H9 (cell line): ENCODE measurements around the gene SEMA3D. TPM values are rescaled to one million over a fixed set of nuclear protein-coding genes. Genes with fewer than 3 reads are reported as not detected.
"Not testable (repeated sequence)": the region's sequence is repeated elsewhere in the genome, so short reads cannot be mapped to it uniquely, and the experiment has no call there.

ENCODE experiments used
- DNase-seq: peaks from one replicate; pipeline ENCODE4 v3.0.0-alpha.2; 2017
- H2AFZ ChIP-seq: one replicate; pipeline ENCODE4 v1.6.1; 2013; ENCODE audit warnings: mild to moderate bottlenecking, low read length, control low read depth, moderate library complexity
- H2AK5ac ChIP-seq: 2 replicates; pipeline ENCODE4 v1.6.1; 2013; ENCODE audit warnings: low read length, control low read depth, mixed read lengths; ENCODE audit not compliant: insufficient read length
- H2BK120ac ChIP-seq: one replicate; pipeline ENCODE4 v1.6.1; 2013; ENCODE audit warnings: low read depth, mild to moderate bottlenecking, low read length, control low read depth, inconsistent platforms; ENCODE audit not compliant: poor library complexity, severe bottlenecking
- H2BK12ac ChIP-seq: 2 replicates; pipeline ENCODE4 v1.6.1; 2013; ENCODE audit warnings: low read length, control low read depth, mixed read lengths, low read depth; ENCODE audit not compliant: insufficient read length
- H2BK15ac ChIP-seq: 2 replicates; pipeline ENCODE4 v1.6.1; 2013; ENCODE audit warnings: low read depth, low read length, control low read depth
- H2BK20ac ChIP-seq: one replicate; pipeline ENCODE4 v1.6.1; 2013; ENCODE audit warnings: low read depth, mild to moderate bottlenecking, low read length, control low read depth, inconsistent platforms; ENCODE audit not compliant: poor library complexity, severe bottlenecking
- H2BK5ac ChIP-seq: 2 replicates; pipeline ENCODE4 v1.6.1; 2013; ENCODE audit warnings: low read length, control low read depth, mixed read lengths; ENCODE audit not compliant: insufficient read length
- H3K14ac ChIP-seq: 2 replicates; pipeline ENCODE4 v1.6.1; 2013; ENCODE audit warnings: low read length, control low read depth; ENCODE audit not compliant: insufficient read depth
- H3K18ac ChIP-seq: 2 replicates; pipeline ENCODE4 v1.6.1; 2013; ENCODE audit warnings: low read depth, mild to moderate bottlenecking, mixed read lengths, low read length, control low read depth; ENCODE audit not compliant: insufficient read length
- H3K23ac ChIP-seq: 2 replicates; pipeline ENCODE4 v1.6.1; 2013; ENCODE audit warnings: low read length, control low read depth, mixed read lengths, low read depth; ENCODE audit not compliant: insufficient read length
- H3K23me2 ChIP-seq: 2 replicates; pipeline ENCODE4 v1.6.1; 2013; ENCODE audit warnings: low read depth, mild to moderate bottlenecking, mixed read lengths, low read length, control low read depth; ENCODE audit not compliant: insufficient read length, poor library complexity, severe bottlenecking
- H3K27ac ChIP-seq: 2 replicates; pipeline ENCODE4 v1.5.1; 2013; ENCODE audit warnings: low read length, control low read depth, mixed read lengths, low read depth; ENCODE audit not compliant: insufficient read length
- H3K27me3 ChIP-seq: 2 replicates; pipeline ENCODE4 v1.6.1; 2013; ENCODE audit warnings: low read length, control low read depth, inconsistent platforms; ENCODE audit not compliant: insufficient read depth
- H3K4ac ChIP-seq: 2 replicates; pipeline ENCODE4 v1.6.1; 2013; ENCODE audit warnings: low read depth, mild to moderate bottlenecking, control low read depth, inconsistent platforms, low read length, moderate library complexity
- H3K4me1 ChIP-seq: 2 replicates; pipeline ENCODE4 v1.6.1; 2013; ENCODE audit warnings: low read length, control low read depth, inconsistent platforms; ENCODE audit not compliant: insufficient read depth
- H3K4me2 ChIP-seq: 2 replicates; pipeline ENCODE4 v1.6.1; 2013; ENCODE audit warnings: low read length, control low read depth, mixed read lengths; ENCODE audit not compliant: insufficient read length, insufficient read depth
- H3K56ac ChIP-seq: 2 replicates; pipeline ENCODE4 v1.6.1; 2013; ENCODE audit warnings: low read depth, mild to moderate bottlenecking, mixed read lengths, low read length, control low read depth; ENCODE audit not compliant: insufficient read length
- H3K79me1 ChIP-seq: 2 replicates; pipeline ENCODE4 v1.6.1; 2013; ENCODE audit warnings: low read depth, mild to moderate bottlenecking, moderate library complexity, low read length, control low read depth, inconsistent platforms; ENCODE audit not compliant: insufficient read depth, poor library complexity, severe bottlenecking
- H3K79me2 ChIP-seq: 2 replicates; pipeline ENCODE4 v1.6.1; 2013; ENCODE audit warnings: low read length, control low read depth, inconsistent platforms; ENCODE audit not compliant: insufficient read depth
- H3K9ac ChIP-seq: 2 replicates; pipeline ENCODE4 v1.6.1; 2013; ENCODE audit warnings: low read length, control low read depth, mixed read lengths; ENCODE audit not compliant: insufficient read length; ENCODE audit errors: extremely low read depth
- H3K9me3 ChIP-seq: one replicate; pipeline ENCODE4 v1.6.1; 2013; ENCODE audit warnings: low read depth, low read length, inconsistent platforms; ENCODE audit not compliant: control insufficient read depth
- H3T11ph ChIP-seq: one replicate; pipeline ENCODE4 v1.6.1; 2013; ENCODE audit warnings: mild to moderate bottlenecking, low read length, control low read depth, inconsistent platforms
- H4K20me1 ChIP-seq: one replicate; pipeline ENCODE4 v1.6.1; 2013; ENCODE audit not compliant: control insufficient read depth, insufficient read length, insufficient read depth
- H4K5ac ChIP-seq: 2 replicates; pipeline ENCODE4 v1.6.1; 2013; ENCODE audit warnings: low read depth, mild to moderate bottlenecking, mixed read lengths, low read length, control low read depth; ENCODE audit not compliant: insufficient read length
- H4K8ac ChIP-seq: replicated peaks from 2 replicates; pipeline ENCODE4 v1.6.1; 2013; ENCODE audit warnings: low read length, control low read depth, mixed read lengths, low read depth; ENCODE audit not compliant: insufficient read length
- H4K91ac ChIP-seq: 2 replicates; pipeline ENCODE4 v1.6.1; 2013; ENCODE audit warnings: low read depth, mild to moderate bottlenecking, moderate library complexity, mixed read lengths, low read length, control low read depth; ENCODE audit not compliant: insufficient read length
- H3K27ac Mint-ChIP-seq, 3 experiments: 2 replicates in 2 of 3; 3 replicates in 1 of 3; pipeline ENCODE4 v1.8.0; 2020 to 2021; ENCODE audit warnings: mixed read lengths in 3 of 3, mild to moderate bottlenecking in 1 of 3, moderate library complexity in 1 of 3
- H3K27me3 Mint-ChIP-seq: 2 replicates; pipeline ENCODE4 v1.8.0; 2021; ENCODE audit warnings: low read depth, mild to moderate bottlenecking, moderate library complexity, mixed read lengths
- H3K36me3 Mint-ChIP-seq, 3 experiments: 2 replicates in 2 of 3; 3 replicates in 1 of 3; pipeline ENCODE4 v1.8.0; 2020 to 2021; ENCODE audit warnings: low read depth in 3 of 3, mixed read lengths in 3 of 3; ENCODE audit not compliant: insufficient read depth in 1 of 3
- H3K4me1 Mint-ChIP-seq, 2 experiments: 2 replicates each; pipeline ENCODE4 v1.8.0; 2020; ENCODE audit warnings: mixed read lengths in 2 of 2
- H3K4me3 Mint-ChIP-seq, 2 experiments: 2 replicates in 1 of 2; 3 replicates in 1 of 2; pipeline ENCODE4 v1.8.0; 2020 to 2021; ENCODE audit warnings: mild to moderate bottlenecking in 2 of 2, mixed read lengths in 2 of 2, moderate library complexity in 1 of 2
- H3K9me3 Mint-ChIP-seq, 2 experiments: 2 replicates in 1 of 2; 3 replicates in 1 of 2; pipeline ENCODE4 v1.8.0; 2020; ENCODE audit warnings: mild to moderate bottlenecking in 2 of 2, mixed read lengths in 2 of 2, moderate library complexity in 1 of 2
- WGBS: extraction: QIAGEN DNeasy Blood & Tissue Kit; methylation state at CpG from one replicate; pipeline ENCODE4 v1.1.7; 2013; ENCODE audit warnings: missing lambda C conversion rate, low lambda C conversion rate, mixed read lengths; ENCODE audit not compliant: insufficient read length; ENCODE audit errors: extremely low coverage; 5-methylcytosine and 5-hydroxymethylcytosine counted together
- total RNA-seq: library from RNA; stranded (reverse); gene quantifications from 2 replicates; pipeline ENCODE4 v1.2.1, GENCODE V29; 2021
- TF ChIP-seq, protein P1 (sequence below): fragments of 200-600 bp; sonication (generic); conservative IDR thresholded peaks from 3 replicates; pipeline ENCODE4 v1.8.0; 2021; ENCODE audit warnings: antibody characterized with exemption, mild to moderate bottlenecking

SEMA3D gene
- total RNA-seq, 1 experiment from 2014 or later, result 5.4 TPM

DNA sequence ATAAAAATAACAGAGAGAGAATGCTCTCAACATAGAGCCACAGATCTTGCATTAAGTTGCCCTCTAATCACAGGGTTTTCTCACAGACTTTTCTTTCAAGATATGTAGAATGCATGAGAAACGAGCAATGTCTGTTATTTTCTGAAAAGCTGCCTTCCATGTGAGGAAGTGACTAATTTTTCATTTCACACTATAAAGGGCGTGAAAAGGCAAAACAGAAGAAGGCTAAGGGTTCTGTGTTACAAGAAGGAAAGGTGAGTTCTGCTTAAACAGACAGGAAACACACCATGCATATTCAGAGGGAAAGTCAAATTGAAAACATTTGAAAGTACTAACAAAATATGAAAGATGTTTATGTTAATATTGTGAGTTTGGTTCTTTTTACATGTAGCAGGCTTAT, 189.2 kb downstream of the SEMA3D start:
- TF ChIP-seq, protein P1, sequence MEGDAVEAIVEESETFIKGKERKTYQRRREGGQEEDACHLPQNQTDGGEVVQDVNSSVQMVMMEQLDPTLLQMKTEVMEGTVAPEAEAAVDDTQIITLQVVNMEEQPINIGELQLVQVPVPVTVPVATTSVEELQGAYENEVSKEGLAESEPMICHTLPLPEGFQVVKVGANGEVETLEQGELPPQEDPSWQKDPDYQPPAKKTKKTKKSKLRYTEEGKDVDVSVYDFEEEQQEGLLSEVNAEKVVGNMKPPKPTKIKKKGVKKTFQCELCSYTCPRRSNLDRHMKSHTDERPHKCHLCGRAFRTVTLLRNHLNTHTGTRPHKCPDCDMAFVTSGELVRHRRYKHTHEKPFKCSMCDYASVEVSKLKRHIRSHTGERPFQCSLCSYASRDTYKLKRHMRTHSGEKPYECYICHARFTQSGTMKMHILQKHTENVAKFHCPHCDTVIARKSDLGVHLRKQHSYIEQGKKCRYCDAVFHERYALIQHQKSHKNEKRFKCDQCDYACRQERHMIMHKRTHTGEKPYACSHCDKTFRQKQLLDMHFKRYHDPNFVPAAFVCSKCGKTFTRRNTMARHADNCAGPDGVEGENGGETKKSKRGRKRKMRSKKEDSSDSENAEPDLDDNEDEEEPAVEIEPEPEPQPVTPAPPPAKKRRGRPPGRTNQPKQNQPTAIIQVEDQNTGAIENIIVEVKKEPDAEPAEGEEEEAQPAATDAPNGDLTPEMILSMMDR, result no peak
- Histone ChIP-seq H4K91ac (no peak overlapping the region), H2BK15ac (no peak overlapping the region), H3K4me2 (no peak overlapping the region), H3K27ac (no peak overlapping the region), H3K9me3 (no peaks in the 10 kb centered on the region), H3K23me2 (no peaks in the 10 kb centered on the region), H3K27me3 (no peaks in the 10 kb centered on the region), H3K9ac (no peak overlapping the region), H2BK12ac (no peak overlapping the region), H3K56ac (no peak overlapping the region), H2BK5ac (no peak overlapping the region), H3K4me1 (peaks cover 8% of the 10 kb centered on the region; the same call in 1 of the 2 replicates), H2AFZ (no peak overlapping the region), H4K5ac (no peak overlapping the region), H3K18ac (no peak overlapping the region), H3K14ac (no peak overlapping the region), H3K79me2 (no peaks in the 10 kb centered on the region), H2BK120ac (no peak overlapping the region), H2AK5ac (no peak overlapping the region), H3T11ph (no peak overlapping the region), H3K23ac (no peak overlapping the region), H2BK20ac (no peak overlapping the region), H4K20me1 (no peaks in the 10 kb centered on the region), H4K8ac (no peak overlapping the region), H3K4ac (no peak overlapping the region), H3K79me1 (no peaks in the 10 kb centered on the region)
- H3K9me3 Mint-ChIP-seq, result peaks cover 5 to 6% of the 10 kb centered on the region in 2 experiments; a peak in 4 of 5 replicates
- no peak for DNase-seq
- no peak overlapping the region for H3K4me3 Mint-ChIP-seq
- peaks cover 37 to 38% of the 10 kb centered on the region in 2 experiments for H3K4me1 Mint-ChIP-seq
- H3K27ac Mint-ChIP-seq, result no peak overlapping the region
- peaks cover 0 to 12% (median 0%) of the 10 kb centered on the region in 3 experiments; a peak in 3 of 7 replicates for H3K36me3 Mint-ChIP-seq
- WGBS, result no CpG with 5 or more reads among the region's 2 CpGs
- H3K27me3 Mint-ChIP-seq, result no peaks in the 10 kb centered on the region

DNA sequence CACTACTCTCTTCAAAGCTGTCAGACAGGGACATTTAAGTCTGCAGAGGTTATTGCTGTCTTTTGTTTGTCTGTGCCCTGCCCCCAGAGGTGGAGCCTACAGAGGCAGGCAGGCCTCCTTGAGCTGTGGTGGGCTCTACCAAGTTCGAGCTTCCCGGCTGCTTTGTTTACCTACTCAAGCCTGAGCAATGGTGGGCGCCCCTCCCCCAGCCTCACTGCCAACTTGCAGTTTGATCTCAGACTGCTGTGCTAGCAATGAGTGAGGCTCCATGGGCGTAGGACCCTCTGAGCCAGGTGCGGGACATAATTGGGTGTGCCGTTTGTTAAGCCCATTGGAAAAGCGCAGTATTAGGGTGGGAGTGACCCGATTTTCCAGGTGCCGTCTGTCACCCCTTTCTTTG, 193.9 kb downstream of the SEMA3D start:
- DNase-seq, H3K79me2 ChIP-seq, H2BK20ac ChIP-seq, H3K9me3 ChIP-seq, H4K5ac ChIP-seq, H3K4me1 Mint-ChIP-seq, H2BK15ac ChIP-seq, H3K27ac Mint-ChIP-seq, H3K18ac ChIP-seq, H3K4ac ChIP-seq, H3K27ac ChIP-seq, H3K27me3 Mint-ChIP-seq, H3K56ac ChIP-seq, H3K23ac ChIP-seq, H3T11ph ChIP-seq, H3K23me2 ChIP-seq, H4K20me1 ChIP-seq, H2BK5ac ChIP-seq, H3K4me3 Mint-ChIP-seq, H2BK12ac ChIP-seq, H3K79me1 ChIP-seq, H2BK120ac ChIP-seq, H2AFZ ChIP-seq, H3K4me2 ChIP-seq, H2AK5ac ChIP-seq, H4K91ac ChIP-seq, H3K27me3 ChIP-seq, H3K14ac ChIP-seq, H4K8ac ChIP-seq, H3K4me1 ChIP-seq, H3K9ac ChIP-seq: not testable (repeated sequence)
- WGBS, result no CpG with 5 or more reads among the region's 9 CpGs
- Mint-ChIP-seq H3K9me3 (peaks cover 10 to 16% of the 10 kb centered on the region in 2 experiments), H3K36me3 (peaks cover 0 to 17% (median 2%) of the 10 kb centered on the region in 3 experiments; a peak in 3 of 7 replicates)
